Activated T-cell treated with anti-CD3 and anti-CD28 coated beads for 1 hour (primary cell): ENCODE data around the gene BCR.

ENCODE experiments used
- DNase-seq: peaks from one replicate; pipeline ENCODE4 v3.0.0-alpha.2; 2020; ENCODE audit warnings: low read depth

Gene BCR

DNA sequence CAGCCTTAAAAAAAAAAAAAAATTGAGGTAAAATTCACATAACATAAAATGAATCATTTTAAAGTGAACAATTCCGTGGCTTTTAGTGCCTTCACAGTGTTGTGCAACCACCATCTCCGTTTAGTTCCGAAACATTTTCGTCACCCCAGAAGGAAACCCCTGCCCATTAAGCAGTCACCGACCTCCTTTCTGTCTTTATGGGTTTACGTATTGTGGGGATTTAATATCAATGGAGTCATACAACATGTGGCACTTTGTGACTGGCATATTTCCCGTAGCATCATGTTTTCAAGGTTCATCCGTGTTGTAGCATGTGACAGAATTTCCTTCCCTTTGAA is 65.5 kb downstream of the BCR start:
- no peak for DNase-seq

DNA sequence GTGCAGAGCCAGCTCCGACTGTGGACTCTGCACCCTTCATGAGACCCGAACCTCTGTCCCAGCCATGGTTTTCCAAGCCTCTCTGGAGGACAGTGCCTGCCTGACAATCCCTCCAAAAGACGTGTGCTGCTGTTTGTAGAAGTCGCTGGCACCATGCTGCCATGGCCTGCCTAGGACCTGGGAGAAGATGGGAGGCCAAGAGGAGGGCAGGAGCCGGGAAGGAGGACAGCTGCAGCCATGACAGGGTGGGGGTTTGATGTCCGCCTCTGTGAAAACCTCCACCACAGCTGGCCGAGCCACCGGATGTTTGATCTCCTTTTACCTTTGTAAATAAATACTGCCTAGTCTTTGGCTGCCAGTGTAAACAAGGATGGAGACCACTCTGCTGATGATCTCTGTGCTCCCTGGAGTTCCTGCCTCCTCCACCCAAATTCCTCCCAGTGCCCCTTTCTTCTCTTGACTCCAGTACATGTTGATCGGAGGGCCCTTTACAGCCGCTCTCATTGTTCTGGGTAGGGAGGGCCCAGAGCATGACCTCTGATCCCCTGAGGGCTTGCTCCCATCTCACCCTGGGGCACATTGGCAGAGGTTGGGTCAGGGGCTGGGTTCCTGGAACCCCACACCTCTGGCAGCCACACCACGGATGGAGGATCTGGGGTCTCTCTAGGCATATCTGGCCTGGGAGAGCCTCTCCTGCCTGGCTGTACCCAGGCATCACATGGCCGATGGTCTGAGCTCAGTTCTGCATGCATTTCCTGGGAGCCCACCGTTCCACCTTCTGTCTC is 66.9 kb downstream of the BCR start:
- DNase-seq = no peak

DNA sequence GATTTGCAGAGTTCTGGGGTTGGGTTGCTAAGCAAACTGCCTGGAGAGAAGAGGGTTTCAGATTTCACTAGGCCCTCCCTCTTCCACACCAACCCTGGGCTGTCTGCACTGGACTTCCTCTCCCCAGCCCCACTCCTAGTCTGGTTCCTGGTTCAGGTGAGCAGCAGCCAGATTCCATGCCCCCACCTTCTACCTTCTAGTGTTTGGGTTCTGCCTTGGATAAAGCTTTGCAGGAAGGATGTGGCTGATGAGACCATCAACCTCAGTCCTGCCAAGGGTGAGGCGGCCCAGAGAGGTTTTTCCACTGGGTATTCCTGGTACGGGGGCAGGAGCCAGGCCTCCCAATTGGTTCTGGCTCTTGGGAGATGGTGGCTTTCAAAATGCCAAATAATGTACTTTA is 68.3 kb downstream of the BCR start:
- no peak for DNase-seq

DNA sequence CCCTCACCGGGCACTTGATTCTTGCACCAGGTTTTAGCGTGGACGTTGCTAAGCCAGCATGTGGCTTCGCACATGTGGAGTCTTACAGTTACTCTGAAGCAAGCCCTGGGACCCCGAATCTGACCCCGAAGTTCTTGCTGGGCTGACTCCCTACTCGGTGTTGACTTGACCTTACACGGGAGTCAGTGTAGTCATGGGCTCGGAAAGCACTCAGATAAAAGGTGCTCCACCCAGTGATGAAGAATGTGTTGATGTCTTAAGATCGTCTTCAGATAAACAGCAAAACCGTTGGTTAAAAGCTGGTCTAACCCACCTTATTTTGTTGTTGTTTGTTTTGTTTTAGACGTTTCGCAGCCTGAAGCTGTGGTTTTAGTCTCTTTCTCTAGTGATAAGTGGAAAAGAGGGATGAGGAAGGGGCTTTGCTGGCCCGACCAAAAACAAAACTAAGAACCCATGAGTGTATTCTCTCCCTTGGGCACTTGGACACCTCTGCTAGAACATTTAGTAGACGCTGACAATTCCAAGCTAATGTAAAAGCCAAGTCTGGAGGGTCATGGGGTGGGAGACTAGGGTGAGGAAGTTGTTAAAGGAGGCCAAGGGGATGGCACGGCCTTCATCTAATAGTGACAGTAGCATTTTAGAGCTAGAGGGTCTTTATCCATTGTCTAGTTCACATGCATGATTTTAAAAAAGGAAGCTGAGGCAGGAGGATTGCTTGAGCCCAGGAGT is 69.9 kb downstream of the BCR start:
- DNase-seq = no peak

DNA sequence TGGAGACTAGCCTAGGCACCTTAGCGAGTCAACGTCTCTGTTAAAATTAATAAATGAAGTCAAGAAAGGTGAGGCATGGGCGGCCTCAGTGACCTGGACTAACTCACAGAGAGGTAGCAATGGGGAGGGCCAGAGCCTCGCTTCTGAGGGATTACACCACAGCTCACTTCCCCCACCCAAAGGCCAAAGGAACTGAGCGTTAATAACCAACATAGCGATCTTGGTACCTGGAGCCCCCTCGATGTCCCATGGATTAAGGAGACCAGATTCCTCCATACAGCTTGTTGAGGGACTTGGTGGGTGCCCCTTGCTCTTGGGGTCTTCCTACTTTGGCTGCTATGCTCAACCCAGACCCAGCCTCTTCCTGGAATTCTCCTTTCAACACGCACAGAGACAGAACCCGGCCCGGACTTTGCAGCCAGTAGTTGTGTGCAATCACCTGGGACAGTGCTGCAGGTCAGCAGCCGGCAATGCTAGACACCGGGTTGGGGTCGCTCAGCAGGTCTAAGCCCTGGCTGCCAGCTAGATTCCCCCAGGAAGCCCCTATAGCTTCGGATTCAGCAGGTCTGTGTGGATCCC is 70.6 kb downstream of the BCR start:
- DNase-seq = no peak

DNA sequence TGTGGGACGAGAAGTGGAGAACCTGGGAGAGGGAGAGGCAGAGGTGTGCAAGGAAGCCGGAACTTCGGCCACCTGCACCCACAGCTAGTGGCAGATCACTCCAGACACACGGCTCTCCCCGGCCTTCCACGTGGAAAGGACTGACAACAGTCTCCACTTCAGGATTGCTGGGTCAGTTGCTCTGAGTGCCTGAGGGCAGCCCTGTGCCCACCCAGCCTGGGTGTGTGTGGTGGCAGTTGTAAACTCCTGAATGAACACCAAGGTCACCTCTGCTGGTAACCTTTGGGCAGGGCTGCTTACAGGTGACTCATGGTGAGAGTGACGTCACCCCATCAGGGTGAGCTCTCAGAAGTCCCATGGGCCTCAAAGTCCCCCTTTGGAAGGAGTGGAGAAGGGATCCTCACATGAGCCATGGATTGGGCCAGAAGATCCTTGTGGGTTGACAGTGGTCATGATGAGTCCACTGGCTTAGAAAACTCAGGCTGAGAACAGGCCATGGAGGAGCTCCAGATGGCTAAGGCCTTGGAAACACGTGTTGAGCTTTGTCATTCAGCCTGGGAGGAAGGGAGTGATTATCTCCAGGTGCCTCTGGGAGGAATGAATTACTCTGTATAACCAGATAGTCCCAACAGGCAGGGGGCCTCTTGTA is 71.3 kb downstream of the BCR start:
- DNase-seq = no peak

DNA sequence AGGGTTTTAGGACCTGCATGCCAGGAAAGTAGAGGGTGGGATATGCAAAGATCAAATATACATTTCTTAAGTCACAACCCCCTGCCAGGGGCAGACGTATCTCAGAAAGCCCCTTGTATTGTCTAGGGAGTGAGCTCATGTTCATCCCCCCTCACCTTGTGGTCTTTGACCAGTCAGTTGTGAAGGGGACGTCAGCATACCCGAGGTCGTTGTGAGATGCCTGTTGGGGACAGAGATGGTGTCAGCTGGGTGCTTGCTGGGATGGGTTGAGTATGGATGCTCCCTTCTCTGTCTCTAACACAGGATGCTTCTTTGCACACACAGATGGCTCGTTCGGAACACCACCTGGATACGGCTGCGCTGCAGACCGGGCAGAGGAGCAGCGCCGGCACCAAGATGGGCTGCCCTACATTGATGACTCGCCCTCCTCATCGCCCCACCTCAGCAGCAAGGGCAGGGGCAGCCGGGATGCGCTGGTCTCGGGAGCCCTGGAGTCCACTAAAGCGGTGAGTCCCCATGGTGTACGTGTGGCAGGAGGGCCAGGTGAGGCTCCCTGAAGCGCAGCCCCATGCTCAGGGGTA is 73.3 kb downstream of the BCR start:
- no peak for DNase-seq

DNA sequence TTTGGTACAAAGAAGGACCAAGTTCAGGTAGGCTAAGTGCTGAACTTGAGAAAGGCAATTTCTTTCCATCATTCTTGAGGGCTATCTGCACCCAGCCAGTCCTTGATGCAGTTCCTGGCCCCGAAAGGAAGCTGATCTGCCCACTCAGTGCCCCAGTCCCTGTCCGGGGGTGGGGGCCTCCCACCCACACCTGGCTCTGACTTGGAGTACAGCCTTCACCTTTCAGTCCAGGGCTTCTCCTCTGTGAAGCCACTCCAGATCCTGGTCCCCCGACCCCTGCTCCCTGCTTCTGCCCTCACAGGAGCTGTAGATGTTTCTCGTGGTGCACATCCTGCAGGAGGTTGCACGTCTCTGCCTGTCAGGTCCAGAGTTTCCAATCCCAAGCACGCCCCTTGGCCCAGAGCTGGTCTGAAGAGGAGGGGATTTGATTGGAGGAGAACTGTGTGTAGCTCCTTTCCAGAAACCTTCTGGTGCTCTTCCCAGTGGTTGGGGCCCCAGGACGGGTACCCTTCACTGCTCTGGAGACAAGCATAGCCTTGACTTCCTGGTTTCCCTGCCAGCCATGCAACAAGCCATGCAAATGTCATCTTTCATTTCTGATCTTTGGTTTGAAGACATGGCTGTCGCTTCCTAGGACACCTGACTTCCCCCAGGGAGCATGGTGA is 75.3 kb downstream of the BCR start:
- no peak for DNase-seq

DNA sequence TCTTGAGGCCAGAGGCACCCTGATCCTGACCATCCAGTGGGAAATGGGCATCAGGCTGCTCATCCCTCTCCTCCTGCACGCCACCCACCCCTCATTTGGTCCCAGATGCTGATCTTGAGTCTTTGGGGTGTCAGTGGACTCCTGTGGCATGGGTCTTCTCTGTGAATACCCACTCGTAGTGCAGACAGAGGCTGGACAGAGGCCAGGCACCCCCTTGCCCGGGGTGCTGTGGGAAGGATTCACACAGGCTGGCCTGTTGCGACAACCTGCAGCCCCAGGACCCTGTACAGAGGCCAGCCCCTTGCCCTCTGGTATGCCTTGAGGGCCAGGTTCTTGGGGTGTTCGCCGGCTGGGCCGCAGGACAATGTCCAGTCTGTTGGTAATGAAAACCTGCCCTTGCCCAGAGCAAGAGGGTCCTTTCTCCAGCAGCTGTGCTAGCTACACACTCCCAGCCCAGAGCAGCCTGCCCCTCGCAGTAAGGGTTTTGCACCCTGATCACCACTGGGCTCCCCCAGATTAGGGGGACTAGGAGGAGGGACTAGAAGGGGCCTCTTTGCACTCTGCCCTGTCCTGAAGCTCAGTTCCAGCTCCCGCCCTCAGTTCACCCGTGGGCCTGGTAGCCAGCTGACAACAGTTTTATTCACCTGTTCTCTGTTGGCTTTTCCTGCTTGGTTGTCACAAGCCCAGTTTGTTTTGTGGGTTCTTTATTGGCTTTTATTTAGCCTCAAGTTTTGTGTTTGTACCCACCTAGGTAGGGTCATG is 76.0 kb downstream of the BCR start:
- no peak for DNase-seq

DNA sequence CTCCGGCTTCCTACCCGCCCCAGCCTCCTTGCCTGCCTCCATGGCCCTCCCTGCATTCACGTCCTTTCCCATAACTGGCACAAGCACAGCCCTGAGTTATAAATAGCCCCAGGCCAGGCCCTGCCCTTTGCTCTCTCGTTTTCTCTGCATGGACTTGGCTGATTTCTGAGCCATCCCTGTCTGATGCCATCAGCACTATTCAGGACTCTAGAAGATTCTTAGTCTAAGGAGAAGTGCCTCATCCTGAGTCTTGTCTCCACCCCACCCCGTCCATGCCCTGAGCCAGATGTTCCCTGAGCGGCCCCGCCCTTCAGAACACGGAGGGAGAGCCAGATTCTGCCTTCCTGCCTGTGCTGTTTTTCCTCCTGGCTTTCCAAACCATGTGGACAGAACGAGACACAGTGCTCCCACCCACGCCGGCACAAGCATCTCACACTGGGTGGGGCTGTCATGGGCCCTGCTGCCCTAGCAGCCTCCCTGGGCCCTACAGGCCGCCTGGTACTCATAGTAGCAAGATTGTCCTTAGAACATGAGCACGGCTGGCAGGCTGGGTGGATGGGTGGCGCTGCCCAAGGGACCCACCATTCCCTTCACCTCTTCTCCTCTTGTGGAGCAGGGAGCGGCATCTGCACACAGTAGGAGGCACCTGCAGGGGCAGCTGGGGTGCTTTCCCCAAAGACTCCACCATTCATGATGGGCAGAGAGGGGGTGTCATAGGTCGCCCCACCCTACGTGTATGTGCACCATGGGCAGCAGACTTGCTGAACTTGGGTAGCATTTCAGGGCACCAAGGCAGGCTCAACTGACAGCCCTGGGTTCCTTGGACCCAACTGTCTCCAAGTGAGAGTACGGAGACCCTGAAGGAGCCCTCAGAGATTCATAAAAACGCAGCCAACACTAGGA is 76.9 kb downstream of the BCR start:
- DNase-seq = no peak

DNA sequence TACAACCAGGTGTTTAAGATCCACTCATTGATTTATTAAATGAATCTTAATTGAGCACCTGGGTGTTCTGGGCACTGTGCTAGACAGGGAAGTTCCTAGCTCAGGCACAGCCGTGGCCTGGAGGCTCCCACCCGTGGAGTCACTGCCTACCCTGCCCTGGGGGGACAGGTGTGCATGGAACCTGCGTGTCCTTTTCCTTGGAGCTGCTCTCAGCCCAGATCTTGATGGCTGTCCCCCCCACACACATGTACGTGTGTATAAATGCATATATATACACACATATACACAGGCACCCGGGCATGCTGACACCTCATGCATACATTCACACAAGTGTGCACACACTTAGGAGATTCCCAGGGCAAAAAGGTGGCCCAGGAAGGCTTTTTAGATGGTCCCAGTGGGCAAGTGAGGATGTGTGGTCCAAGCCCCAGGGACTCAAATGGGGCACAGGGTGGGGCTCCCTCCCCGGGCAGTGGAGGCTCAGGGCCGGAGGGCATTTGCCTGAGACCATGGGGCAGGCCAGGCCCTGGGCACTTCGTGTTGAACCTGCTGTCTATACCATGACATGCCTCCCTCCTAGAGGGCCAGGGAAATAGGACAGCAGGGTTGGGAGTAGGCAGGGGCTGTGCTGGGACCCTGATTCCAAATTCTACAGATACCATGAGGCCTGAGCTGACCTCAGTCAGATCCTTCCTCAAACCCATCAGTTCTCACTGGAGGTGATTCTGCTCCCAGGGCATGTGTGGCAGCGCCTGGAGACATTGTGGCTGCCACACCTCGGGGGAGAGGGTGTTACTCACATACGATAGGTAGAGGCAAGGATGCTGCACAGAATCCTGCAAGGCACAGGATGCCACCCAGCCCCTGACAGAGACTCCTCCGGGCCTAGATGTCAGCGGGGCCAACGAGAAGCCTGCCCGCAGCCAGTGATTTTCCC is 77.8 kb downstream of the BCR start:
- no peak for DNase-seq

DNA sequence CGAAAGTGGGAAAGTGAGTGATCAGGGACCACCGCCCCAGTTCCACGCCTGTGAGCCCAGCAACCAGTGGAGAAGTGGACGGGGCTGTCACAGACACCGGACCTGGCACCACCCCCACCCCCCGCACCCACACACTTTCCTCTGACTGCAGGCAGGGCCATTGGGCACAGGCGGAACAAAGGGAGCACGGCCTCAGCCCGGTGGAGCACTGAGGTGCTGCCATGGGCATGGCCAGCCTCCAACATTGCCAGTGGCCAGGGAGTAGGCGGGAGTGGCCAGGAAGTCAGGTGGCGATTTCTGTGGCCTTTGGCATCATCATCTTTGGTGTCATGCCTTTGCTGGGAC is 78.5 kb downstream of the BCR start:
- no peak for DNase-seq

DNA sequence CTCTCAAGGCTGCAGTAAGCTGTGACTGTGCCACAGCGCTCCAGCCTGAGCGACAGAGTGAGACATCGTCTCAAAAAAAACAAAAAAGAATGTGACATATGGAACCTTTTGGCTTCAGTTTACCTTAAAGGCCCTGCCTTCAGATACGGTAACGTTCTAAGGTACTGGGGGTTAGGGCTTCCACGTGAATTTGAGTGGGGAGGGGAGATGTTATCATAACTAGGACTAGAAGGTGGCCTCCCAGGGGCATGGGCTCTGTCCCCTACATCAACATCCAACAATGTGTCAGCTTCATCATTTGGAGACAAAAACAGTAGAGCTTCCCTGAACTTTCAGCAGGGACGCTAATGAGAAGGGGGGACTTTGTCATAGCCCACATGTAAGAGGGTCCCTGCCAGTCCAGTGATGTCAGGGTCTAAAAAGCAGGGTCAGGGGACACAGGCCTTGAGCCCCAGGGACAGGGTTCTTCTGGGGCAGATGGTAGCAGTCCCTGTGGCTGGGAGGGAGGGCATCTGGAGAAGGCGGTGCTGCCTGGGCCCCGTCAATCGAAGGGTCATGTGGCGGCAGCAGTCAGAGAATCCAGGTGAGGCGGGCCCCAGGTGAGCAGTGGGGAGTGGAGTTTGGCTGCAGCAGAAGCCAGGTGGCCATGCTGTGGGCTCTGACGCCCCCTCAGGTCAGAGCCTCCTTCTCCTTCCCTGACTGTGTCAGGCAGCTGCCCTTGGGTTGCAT is 79.8 kb downstream of the BCR start:
- no peak for DNase-seq

DNA sequence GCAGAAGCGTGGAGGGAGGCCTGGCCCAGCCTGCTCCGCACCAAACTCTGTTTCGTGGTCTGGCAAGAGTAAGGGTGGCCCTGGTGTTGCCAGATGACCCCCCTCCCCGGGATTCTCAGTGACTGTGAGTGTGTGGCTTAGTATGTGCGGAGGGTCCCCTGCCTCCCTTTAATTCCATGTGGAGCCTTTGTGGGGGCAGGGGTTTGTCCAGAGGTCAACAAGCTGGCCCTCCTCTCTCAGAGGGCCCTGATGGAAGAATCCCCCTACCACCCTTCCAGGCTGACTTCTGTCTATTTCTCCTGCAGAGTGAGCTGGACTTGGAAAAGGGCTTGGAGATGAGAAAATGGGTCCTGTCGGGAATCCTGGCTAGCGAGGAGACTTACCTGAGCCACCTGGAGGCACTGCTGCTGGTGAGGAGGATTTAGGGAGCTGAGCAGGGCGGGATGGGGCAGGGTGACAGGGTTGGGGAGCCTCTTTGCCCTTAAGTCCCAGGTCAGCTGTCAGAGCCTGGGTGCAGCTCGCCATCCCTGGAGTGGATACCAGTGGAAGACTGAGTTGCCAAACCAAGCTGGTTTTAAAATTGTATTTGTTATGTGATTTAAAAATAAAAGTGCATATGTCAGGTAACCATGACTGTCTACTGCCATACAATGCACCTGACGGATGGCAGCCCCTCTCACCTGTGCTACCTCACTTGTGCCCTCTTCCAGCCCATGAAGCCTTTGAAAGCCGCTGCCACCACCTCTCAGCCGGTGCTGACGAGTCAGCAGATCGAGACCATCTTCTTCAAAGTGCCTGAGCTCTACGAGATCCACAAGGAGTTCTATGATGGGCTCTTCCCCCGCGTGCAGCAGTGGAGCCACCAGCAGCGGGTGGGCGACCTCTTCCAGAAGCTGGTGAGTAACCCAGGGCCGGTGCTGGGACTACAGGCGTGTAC is 80.6 kb downstream of the BCR start:
- DNase-seq = no peak

DNA sequence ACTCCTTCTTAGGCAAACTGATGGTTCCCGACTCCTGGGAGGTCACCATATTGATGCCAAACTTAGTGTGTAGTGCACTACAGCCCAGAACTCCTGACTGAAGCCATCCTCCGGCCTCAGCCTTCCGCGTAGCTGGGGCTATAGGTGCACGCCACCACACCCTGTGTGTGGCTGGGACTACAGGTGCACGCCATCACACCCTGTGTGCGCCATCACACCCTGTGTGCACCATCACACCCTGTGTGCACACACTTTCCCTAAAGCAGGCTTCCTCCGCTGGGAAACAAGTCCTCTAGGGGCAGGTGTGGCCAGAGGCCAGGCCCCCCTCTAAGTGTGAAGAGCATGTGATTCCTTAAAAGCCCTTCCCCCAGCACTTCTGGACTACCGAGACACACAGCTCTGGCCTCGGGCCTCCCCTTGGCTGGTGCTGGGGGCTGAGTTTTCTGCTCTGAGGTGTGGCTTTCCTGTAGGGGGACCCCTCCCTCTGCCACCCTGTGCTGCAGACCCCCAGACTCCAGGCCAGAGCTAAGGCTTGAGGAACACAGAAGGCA is 81.7 kb downstream of the BCR start:
- no peak for DNase-seq

DNA sequence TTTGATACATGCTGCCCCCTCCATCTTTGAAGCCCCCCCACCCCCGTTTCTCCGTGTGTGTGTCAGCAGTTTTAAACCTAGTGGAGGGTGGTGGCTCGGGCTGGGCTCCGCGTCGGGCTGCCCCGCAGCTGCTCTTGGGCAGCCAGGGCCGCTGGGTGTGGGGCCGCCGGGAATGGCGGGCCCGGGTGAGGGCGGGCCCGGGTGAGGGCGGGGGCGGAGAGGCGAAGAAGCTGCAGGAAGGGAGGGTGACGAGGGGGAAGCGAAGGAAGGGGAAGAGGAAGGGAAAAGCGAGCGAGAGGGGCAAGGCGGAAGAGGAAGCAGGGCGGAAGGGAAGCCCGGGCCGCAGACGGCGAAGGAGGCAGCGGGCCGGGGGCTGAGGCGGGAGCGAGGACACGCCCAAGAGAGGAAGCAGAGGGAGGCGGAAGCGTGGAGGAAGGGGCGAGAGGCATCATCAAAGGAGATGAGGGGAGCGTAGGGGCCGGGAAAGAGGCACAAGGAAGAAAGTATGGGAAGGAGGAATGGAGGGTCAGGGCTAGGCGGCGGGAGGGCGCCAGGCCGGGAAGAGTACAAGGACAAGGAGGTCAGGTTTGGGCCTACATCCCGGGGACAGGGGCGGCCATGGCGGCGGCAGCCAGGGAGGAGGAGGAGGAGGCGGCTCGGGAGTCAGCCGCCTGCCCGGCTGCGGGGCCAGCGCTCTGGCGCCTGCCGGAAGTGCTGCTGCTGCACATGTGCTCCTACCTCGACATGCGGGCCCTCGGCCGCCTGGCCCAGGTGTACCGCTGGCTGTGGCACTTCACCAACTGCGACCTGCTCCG is 82.4 kb downstream of the BCR start:
- DNase-seq = no peak
